H9 (cell line): ENCODE results near the gene WHRN. TPM values are rescaled to one million over a fixed set of nuclear protein-coding genes. Genes with fewer than 3 reads are reported as not detected.

ENCODE experiments used
- DNase-seq: peaks from one replicate; pipeline ENCODE4 v3.0.0-alpha.2; 2017
- H2AFZ ChIP-seq: one replicate; pipeline ENCODE4 v1.6.1; 2013; ENCODE audit warnings: mild to moderate bottlenecking, low read length, control low read depth, moderate library complexity
- H2AK5ac ChIP-seq: 2 replicates; pipeline ENCODE4 v1.6.1; 2013; ENCODE audit warnings: low read length, control low read depth, mixed read lengths; ENCODE audit not compliant: insufficient read length
- H2BK120ac ChIP-seq: one replicate; pipeline ENCODE4 v1.6.1; 2013; ENCODE audit warnings: low read depth, mild to moderate bottlenecking, low read length, control low read depth, inconsistent platforms; ENCODE audit not compliant: poor library complexity, severe bottlenecking
- H2BK12ac ChIP-seq: 2 replicates; pipeline ENCODE4 v1.6.1; 2013; ENCODE audit warnings: low read length, control low read depth, mixed read lengths, low read depth; ENCODE audit not compliant: insufficient read length
- H2BK15ac ChIP-seq: 2 replicates; pipeline ENCODE4 v1.6.1; 2013; ENCODE audit warnings: low read depth, low read length, control low read depth
- H2BK20ac ChIP-seq: one replicate; pipeline ENCODE4 v1.6.1; 2013; ENCODE audit warnings: low read depth, mild to moderate bottlenecking, low read length, control low read depth, inconsistent platforms; ENCODE audit not compliant: poor library complexity, severe bottlenecking
- H2BK5ac ChIP-seq: 2 replicates; pipeline ENCODE4 v1.6.1; 2013; ENCODE audit warnings: low read length, control low read depth, mixed read lengths; ENCODE audit not compliant: insufficient read length
- H3K14ac ChIP-seq: 2 replicates; pipeline ENCODE4 v1.6.1; 2013; ENCODE audit warnings: low read length, control low read depth; ENCODE audit not compliant: insufficient read depth
- H3K18ac ChIP-seq: 2 replicates; pipeline ENCODE4 v1.6.1; 2013; ENCODE audit warnings: low read depth, mild to moderate bottlenecking, mixed read lengths, low read length, control low read depth; ENCODE audit not compliant: insufficient read length
- H3K23ac ChIP-seq: 2 replicates; pipeline ENCODE4 v1.6.1; 2013; ENCODE audit warnings: low read length, control low read depth, mixed read lengths, low read depth; ENCODE audit not compliant: insufficient read length
- H3K23me2 ChIP-seq: 2 replicates; pipeline ENCODE4 v1.6.1; 2013; ENCODE audit warnings: low read depth, mild to moderate bottlenecking, mixed read lengths, low read length, control low read depth; ENCODE audit not compliant: insufficient read length, poor library complexity, severe bottlenecking
- H3K27ac ChIP-seq: 2 replicates; pipeline ENCODE4 v1.5.1; 2013; ENCODE audit warnings: low read length, control low read depth, mixed read lengths, low read depth; ENCODE audit not compliant: insufficient read length
- H3K27me3 ChIP-seq: 2 replicates; pipeline ENCODE4 v1.6.1; 2013; ENCODE audit warnings: low read length, control low read depth, inconsistent platforms; ENCODE audit not compliant: insufficient read depth
- H3K4ac ChIP-seq: 2 replicates; pipeline ENCODE4 v1.6.1; 2013; ENCODE audit warnings: low read depth, mild to moderate bottlenecking, control low read depth, inconsistent platforms, low read length, moderate library complexity
- H3K4me1 ChIP-seq: 2 replicates; pipeline ENCODE4 v1.6.1; 2013; ENCODE audit warnings: low read length, control low read depth, inconsistent platforms; ENCODE audit not compliant: insufficient read depth
- H3K4me2 ChIP-seq: 2 replicates; pipeline ENCODE4 v1.6.1; 2013; ENCODE audit warnings: low read length, control low read depth, mixed read lengths; ENCODE audit not compliant: insufficient read length, insufficient read depth
- H3K56ac ChIP-seq: 2 replicates; pipeline ENCODE4 v1.6.1; 2013; ENCODE audit warnings: low read depth, mild to moderate bottlenecking, mixed read lengths, low read length, control low read depth; ENCODE audit not compliant: insufficient read length
- H3K79me1 ChIP-seq: 2 replicates; pipeline ENCODE4 v1.6.1; 2013; ENCODE audit warnings: low read depth, mild to moderate bottlenecking, moderate library complexity, low read length, control low read depth, inconsistent platforms; ENCODE audit not compliant: insufficient read depth, poor library complexity, severe bottlenecking
- H3K79me2 ChIP-seq: 2 replicates; pipeline ENCODE4 v1.6.1; 2013; ENCODE audit warnings: low read length, control low read depth, inconsistent platforms; ENCODE audit not compliant: insufficient read depth
- H3K9ac ChIP-seq: 2 replicates; pipeline ENCODE4 v1.6.1; 2013; ENCODE audit warnings: low read length, control low read depth, mixed read lengths; ENCODE audit not compliant: insufficient read length; ENCODE audit errors: extremely low read depth
- H3K9me3 ChIP-seq: one replicate; pipeline ENCODE4 v1.6.1; 2013; ENCODE audit warnings: low read depth, low read length, inconsistent platforms; ENCODE audit not compliant: control insufficient read depth
- H3T11ph ChIP-seq: one replicate; pipeline ENCODE4 v1.6.1; 2013; ENCODE audit warnings: mild to moderate bottlenecking, low read length, control low read depth, inconsistent platforms
- H4K20me1 ChIP-seq: one replicate; pipeline ENCODE4 v1.6.1; 2013; ENCODE audit not compliant: control insufficient read depth, insufficient read length, insufficient read depth
- H4K5ac ChIP-seq: 2 replicates; pipeline ENCODE4 v1.6.1; 2013; ENCODE audit warnings: low read depth, mild to moderate bottlenecking, mixed read lengths, low read length, control low read depth; ENCODE audit not compliant: insufficient read length
- H4K8ac ChIP-seq: replicated peaks from 2 replicates; pipeline ENCODE4 v1.6.1; 2013; ENCODE audit warnings: low read length, control low read depth, mixed read lengths, low read depth; ENCODE audit not compliant: insufficient read length
- H4K91ac ChIP-seq: 2 replicates; pipeline ENCODE4 v1.6.1; 2013; ENCODE audit warnings: low read depth, mild to moderate bottlenecking, moderate library complexity, mixed read lengths, low read length, control low read depth; ENCODE audit not compliant: insufficient read length
- H3K27ac Mint-ChIP-seq, 3 experiments: 2 replicates in 2 of 3; 3 replicates in 1 of 3; pipeline ENCODE4 v1.8.0; 2020 to 2021; ENCODE audit warnings: mixed read lengths in 3 of 3, mild to moderate bottlenecking in 1 of 3, moderate library complexity in 1 of 3
- H3K27me3 Mint-ChIP-seq: 2 replicates; pipeline ENCODE4 v1.8.0; 2021; ENCODE audit warnings: low read depth, mild to moderate bottlenecking, moderate library complexity, mixed read lengths
- H3K36me3 Mint-ChIP-seq, 3 experiments: 2 replicates in 2 of 3; 3 replicates in 1 of 3; pipeline ENCODE4 v1.8.0; 2020 to 2021; ENCODE audit warnings: low read depth in 3 of 3, mixed read lengths in 3 of 3; ENCODE audit not compliant: insufficient read depth in 1 of 3
- H3K4me1 Mint-ChIP-seq, 2 experiments: 2 replicates each; pipeline ENCODE4 v1.8.0; 2020; ENCODE audit warnings: mixed read lengths in 2 of 2
- H3K4me3 Mint-ChIP-seq, 2 experiments: 2 replicates in 1 of 2; 3 replicates in 1 of 2; pipeline ENCODE4 v1.8.0; 2020 to 2021; ENCODE audit warnings: mild to moderate bottlenecking in 2 of 2, mixed read lengths in 2 of 2, moderate library complexity in 1 of 2
- H3K9me3 Mint-ChIP-seq, 2 experiments: 2 replicates in 1 of 2; 3 replicates in 1 of 2; pipeline ENCODE4 v1.8.0; 2020; ENCODE audit warnings: mild to moderate bottlenecking in 2 of 2, mixed read lengths in 2 of 2, moderate library complexity in 1 of 2
- total RNA-seq: library from RNA; stranded (reverse); gene quantifications from 2 replicates; pipeline ENCODE4 v1.2.1, GENCODE V29; 2021
- TF ChIP-seq, protein P1 (sequence below): fragments of 200-600 bp; sonication (generic); conservative IDR thresholded peaks from 3 replicates; pipeline ENCODE4 v1.8.0; 2021; ENCODE audit warnings: antibody characterized with exemption, mild to moderate bottlenecking

The WHRN gene
- total RNA-seq, 1 experiment from 2014 or later = 2.2 TPM

DNA sequence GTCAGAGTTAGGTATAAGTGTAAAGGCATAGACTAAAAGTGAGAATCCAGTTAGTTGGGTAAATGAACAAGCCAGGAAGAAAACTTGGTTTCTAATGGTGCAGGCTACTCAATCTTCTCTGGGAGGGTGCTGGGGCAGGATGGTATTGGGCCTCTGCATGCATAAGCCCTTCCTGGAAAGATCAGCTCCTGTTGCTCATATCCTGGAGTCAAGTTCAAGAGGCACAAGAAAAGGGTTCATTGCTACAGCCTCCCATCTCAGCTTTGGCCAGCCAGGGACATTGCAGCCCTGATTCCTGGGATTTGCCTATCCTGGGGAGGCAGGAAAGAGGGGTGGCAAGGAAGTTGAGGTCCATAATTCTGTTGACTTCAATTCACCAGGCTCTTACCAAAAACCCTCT, 41.6 kb upstream of the WHRN start:
- Histone ChIP-seq H4K91ac (no peak overlapping the region), H2AK5ac (no peak overlapping the region), H2BK12ac (no peak overlapping the region), H3K79me2 (no peaks in the 10 kb centered on the region), H4K20me1 (no peaks in the 10 kb centered on the region), H3K14ac (no peak overlapping the region), H3K4ac (no peak overlapping the region), H3T11ph (no peak overlapping the region), H2AFZ (no peak overlapping the region), H3K23ac (no peak overlapping the region), H3K18ac (no peak overlapping the region), H3K4me1 (no peaks in the 10 kb centered on the region), H2BK15ac (no peak overlapping the region), H3K79me1 (no peaks in the 10 kb centered on the region), H4K8ac (no peak overlapping the region), H3K27ac (no peak overlapping the region), H3K56ac (no peak overlapping the region), H4K5ac (no peak overlapping the region), H3K27me3 (no peaks in the 10 kb centered on the region), H2BK20ac (no peak overlapping the region), H3K4me2 (no peak overlapping the region), H3K9me3 (no peaks in the 10 kb centered on the region), H2BK120ac (no peak overlapping the region), H3K23me2 (no peaks in the 10 kb centered on the region), H3K9ac (no peak overlapping the region), H2BK5ac (no peak overlapping the region)
- Mint-ChIP-seq H3K27ac (no peak overlapping the region), H3K36me3 (no peaks in the 10 kb centered on the region), H3K27me3 (peaks cover 6% of the 10 kb centered on the region), H3K4me1 (peaks cover 0 to 5% of the 10 kb centered on the region in 2 experiments; a peak in 3 of 4 replicates), H3K4me3 (no peak overlapping the region), H3K9me3 (no peaks in the 10 kb centered on the region)
- DNase-seq = no peak
- TF ChIP-seq, protein P1, sequence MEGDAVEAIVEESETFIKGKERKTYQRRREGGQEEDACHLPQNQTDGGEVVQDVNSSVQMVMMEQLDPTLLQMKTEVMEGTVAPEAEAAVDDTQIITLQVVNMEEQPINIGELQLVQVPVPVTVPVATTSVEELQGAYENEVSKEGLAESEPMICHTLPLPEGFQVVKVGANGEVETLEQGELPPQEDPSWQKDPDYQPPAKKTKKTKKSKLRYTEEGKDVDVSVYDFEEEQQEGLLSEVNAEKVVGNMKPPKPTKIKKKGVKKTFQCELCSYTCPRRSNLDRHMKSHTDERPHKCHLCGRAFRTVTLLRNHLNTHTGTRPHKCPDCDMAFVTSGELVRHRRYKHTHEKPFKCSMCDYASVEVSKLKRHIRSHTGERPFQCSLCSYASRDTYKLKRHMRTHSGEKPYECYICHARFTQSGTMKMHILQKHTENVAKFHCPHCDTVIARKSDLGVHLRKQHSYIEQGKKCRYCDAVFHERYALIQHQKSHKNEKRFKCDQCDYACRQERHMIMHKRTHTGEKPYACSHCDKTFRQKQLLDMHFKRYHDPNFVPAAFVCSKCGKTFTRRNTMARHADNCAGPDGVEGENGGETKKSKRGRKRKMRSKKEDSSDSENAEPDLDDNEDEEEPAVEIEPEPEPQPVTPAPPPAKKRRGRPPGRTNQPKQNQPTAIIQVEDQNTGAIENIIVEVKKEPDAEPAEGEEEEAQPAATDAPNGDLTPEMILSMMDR = no peak
